BE2C (cell line): ENCODE data around the gene PIP.
"Not testable (repeated sequence)": the region's sequence is repeated elsewhere in the genome, so short reads cannot be mapped to it uniquely, and the experiment has no call there.

Experiments
- DNase-seq: peaks from one replicate; pipeline ENCODE4 v3.0.0-alpha.2; 2020
- H3K27me3 ChIP-seq: fragments of 250-450 bp; sonication (Bioruptor Pico); 2 replicates; pipeline ENCODE4 v1.5.1; 2020; ENCODE audit warnings: mild to moderate bottlenecking
- H3K36me3 ChIP-seq: fragments of 250-450 bp; sonication (Bioruptor Pico); 2 replicates; pipeline ENCODE4 v1.5.1; 2020; ENCODE audit warnings: mild to moderate bottlenecking
- H3K4me1 ChIP-seq: fragments of 250-450 bp; sonication (Bioruptor Pico); 2 replicates; pipeline ENCODE4 v1.5.1; 2020
- H3K4me3 ChIP-seq: 2 replicates; pipeline ENCODE4 v1.5.1; 2011; ENCODE audit warnings: low read depth, low read length
- H3K9me3 ChIP-seq: fragments of 250-450 bp; sonication (Bioruptor Pico); 2 replicates; pipeline ENCODE4 v1.5.1; 2020
- TF ChIP-seq, protein P1 (sequence below): IDR thresholded peaks from 2 replicates; pipeline ENCODE4 v1.5.1; 2012; ENCODE audit warnings: mild to moderate bottlenecking, low read depth, low read length

Gene PIP

DNA sequence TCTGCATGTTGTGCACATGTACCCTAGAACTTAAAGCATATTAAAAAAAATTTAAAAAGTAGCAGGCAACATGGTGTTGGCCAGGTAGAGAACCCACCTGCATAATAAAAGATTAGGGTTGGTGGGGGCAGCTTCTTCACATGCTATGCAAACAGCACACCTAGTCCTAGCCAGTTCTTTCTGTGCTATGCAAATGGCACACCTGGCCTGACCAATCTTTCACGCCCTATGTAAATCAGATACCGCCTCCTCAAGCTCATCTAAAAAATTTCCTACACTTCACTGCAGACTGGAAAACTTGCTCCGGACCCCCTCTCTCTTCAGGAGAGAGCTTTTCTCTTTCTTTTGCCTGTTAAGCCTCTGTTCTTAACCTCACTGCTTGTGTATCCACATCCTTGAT lies 14.5 kb upstream of the PIP start:
- Histone ChIP-seq H3K27me3 (no peaks in the 10 kb centered on the region), H3K4me1 (no peaks in the 10 kb centered on the region), H3K4me3 (no peak overlapping the region), H3K9me3 (no peaks in the 10 kb centered on the region), H3K36me3 (no peaks in the 10 kb centered on the region)
- no peak for DNase-seq
- TF ChIP-seq, protein P1, sequence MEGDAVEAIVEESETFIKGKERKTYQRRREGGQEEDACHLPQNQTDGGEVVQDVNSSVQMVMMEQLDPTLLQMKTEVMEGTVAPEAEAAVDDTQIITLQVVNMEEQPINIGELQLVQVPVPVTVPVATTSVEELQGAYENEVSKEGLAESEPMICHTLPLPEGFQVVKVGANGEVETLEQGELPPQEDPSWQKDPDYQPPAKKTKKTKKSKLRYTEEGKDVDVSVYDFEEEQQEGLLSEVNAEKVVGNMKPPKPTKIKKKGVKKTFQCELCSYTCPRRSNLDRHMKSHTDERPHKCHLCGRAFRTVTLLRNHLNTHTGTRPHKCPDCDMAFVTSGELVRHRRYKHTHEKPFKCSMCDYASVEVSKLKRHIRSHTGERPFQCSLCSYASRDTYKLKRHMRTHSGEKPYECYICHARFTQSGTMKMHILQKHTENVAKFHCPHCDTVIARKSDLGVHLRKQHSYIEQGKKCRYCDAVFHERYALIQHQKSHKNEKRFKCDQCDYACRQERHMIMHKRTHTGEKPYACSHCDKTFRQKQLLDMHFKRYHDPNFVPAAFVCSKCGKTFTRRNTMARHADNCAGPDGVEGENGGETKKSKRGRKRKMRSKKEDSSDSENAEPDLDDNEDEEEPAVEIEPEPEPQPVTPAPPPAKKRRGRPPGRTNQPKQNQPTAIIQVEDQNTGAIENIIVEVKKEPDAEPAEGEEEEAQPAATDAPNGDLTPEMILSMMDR = no peak

DNA sequence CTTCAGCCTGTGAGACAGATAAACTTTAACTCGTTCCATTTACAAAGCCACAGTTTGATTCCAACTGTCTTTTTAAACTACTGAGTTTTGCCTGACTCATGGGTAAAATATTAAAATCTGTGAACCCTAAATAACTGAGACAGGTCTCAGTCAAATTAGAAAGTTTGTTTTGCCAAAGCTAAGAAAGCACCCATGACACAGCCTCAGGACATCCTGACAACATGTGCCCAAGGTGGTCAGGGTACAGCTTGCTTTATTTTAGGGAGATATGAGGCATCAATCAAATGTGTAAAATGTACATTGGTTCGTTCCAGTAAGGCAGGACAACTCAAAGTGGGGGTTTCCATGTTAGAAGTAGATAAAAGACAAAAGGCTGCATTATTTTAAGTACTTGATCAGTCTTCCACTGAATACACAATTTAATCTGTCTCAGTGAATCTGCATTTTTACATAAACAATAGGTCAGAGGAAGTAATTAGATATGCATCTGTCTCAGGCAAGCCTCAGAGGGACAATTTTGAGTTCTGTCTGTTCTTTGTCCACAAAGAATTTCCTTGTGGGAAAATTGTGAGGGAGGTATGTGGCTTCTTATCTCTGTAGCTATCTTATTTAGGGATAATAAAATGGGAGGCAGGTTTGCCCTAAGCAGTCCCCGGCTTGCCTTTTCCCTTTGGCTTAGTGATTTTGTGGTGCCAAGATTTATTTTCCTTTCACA lies 11.0 kb upstream of the PIP start:
- H3K4me1 ChIP-seq = no peaks in the 10 kb centered on the region
- no peaks in the 10 kb centered on the region for H3K36me3 ChIP-seq
- TF ChIP-seq, protein P1 = no peak
- H3K4me3 ChIP-seq = no peak overlapping the region
- no peaks in the 10 kb centered on the region for H3K27me3 ChIP-seq
- DNase-seq = no peak
- no peaks in the 10 kb centered on the region; the same call in 1 of the 2 replicates for H3K9me3 ChIP-seq

DNA sequence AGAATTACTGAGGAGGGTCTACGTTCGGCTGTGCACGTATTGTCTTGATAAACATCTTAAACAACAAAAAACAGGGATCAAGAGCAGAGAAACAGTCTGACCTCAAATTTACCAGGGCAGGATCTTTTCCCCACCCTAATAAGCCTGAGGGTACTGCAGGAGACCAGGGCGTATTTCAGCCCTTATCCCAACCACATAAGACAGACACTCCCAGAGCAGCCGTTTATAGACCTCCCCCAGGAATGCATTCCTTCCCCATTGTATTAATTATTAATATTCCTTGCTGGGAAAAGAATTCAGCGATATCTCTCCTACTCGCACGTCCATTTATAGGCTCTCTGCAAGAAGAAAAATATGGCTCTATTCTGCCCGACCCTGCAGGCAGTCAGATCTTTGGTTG lies 8.6 kb upstream of the PIP start:
- not testable (repeated sequence) for H3K36me3 ChIP-seq, H3K4me1 ChIP-seq, H3K9me3 ChIP-seq, H3K27me3 ChIP-seq, H3K4me3 ChIP-seq, DNase-seq

DNA sequence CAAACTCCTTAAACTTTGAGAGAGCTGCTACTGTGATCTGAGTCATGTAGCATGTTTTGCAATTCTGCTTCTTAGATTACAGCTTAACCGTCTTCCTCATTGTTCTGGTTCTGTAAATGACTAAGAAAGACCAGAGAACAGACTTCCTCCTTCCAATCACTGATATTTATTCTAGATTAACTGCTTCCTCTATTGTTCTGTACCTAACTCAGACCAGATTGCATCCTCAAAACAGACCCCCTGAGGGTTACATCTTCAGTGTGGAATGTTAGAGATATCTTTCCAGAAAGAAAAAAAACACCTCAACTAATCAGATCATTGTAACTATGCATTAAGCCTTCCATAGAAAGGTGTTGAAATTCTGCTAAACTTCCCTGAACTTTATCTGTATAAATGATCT lies 5.7 kb upstream of the PIP start:
- no peaks in the 10 kb centered on the region for H3K27me3 ChIP-seq
- no peaks in the 10 kb centered on the region; the same call in 1 of the 2 replicates for H3K9me3 ChIP-seq
- no peak for DNase-seq
- H3K4me1 ChIP-seq = no peaks in the 10 kb centered on the region
- TF ChIP-seq, protein P1 = no peak
- H3K4me3 ChIP-seq = no peak overlapping the region
- H3K36me3 ChIP-seq = no peaks in the 10 kb centered on the region

DNA sequence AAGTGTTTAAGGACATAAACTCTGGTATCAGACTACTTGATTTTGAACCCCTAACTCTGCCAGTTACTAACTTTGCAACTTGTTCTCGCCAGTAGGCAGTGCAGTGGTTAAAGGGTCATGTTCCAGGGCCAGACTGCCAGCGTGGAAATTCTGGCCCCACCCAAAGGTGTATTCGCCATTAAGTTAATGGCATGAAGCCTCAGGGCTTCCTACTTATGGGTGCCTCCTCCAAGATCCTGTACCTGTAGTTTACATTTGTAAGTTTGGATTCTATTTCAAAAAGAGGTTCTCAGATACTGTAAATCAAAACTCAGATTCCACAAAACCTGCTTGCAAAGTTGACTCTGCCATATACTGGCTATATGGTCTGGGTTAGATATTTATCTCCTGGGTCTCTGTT lies 2.8 kb upstream of the PIP start:
- DNase-seq = no peak
- Histone ChIP-seq H3K4me3 (no peak overlapping the region), H3K36me3 (no peaks in the 10 kb centered on the region), H3K9me3 (no peaks in the 10 kb centered on the region; the same call in 1 of the 2 replicates), H3K4me1 (no peaks in the 10 kb centered on the region), H3K27me3 (no peaks in the 10 kb centered on the region)
- TF ChIP-seq, protein P1 = no peak

DNA sequence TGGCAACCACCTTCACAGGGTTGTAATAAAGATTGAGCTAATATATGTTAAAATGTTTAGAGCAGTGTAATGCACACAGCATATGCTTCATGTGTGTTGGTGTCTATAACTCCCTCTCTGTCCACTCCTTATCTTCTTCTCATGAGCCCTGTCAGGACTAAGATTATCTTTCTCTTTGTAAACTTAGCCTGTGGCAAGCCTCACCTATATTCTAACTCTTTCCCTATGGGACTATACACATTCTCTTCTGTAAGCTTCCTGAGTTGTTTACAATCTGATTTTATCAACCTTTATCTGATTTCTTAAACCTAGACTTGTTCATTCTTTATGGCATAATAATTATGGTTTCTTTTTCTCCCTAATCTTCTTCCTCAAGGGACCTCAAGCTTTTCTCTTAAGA lies 2.4 kb upstream of the PIP start:
- H3K36me3 ChIP-seq = no peaks in the 10 kb centered on the region

More for the DNA sequence above, 2.4 kb upstream of the PIP start:
- Histone ChIP-seq H3K4me1 (no peaks in the 10 kb centered on the region), H3K4me3 (no peak overlapping the region), H3K9me3 (no peaks in the 10 kb centered on the region), H3K27me3 (no peaks in the 10 kb centered on the region)
- no peak for DNase-seq
- TF ChIP-seq, protein P1 = no peak
